Adrenal gland (tissue), 12 donors: Measurements from ENCODE around the gene GSTO2. TPM values are rescaled to one million over a fixed set of nuclear protein-coding genes. Genes with fewer than 3 reads are reported as not detected.

Source experiments
- DNase-seq, 7 donors: peaks; one replicate each; pipeline ENCODE4 v3.0.0-alpha.2; 2019 to 2020
- H3K27ac ChIP-seq, 5 donors: fragments of 200-600 bp; sonication (generic) in 4 of 5; 1 replicate in 3 of 5; 2 replicates in 2 of 5; pipeline versions ENCODE4 v1.5.1 to v1.8.0; 2016 to 2020; ENCODE audit warnings: mild to moderate bottlenecking in 1 of 5
- H3K27me3 ChIP-seq: fragments of 200-600 bp; 2 replicates; pipeline ENCODE4 v1.8.0; 2021
- H3K36me3 ChIP-seq, 2 donors: fragments of 200-600 bp; replicated peaks in 1 of 2; 1 replicate in 1 of 2; 2 replicates in 1 of 2; pipeline versions ENCODE4 v1.5.1 to v1.8.0; 2018 to 2022
- H3K4me1 ChIP-seq, 2 donors: fragments of 200-600 bp; replicated peaks in 1 of 2; 1 replicate in 1 of 2; 2 replicates in 1 of 2; pipeline versions ENCODE4 v1.5.1 to v1.8.0; 2018 to 2021
- H3K4me3 ChIP-seq, 4 donors: fragments of 200-600 bp; sonication (generic) in 3 of 4; one replicate each; pipeline ENCODE4 v1.5.1; 2016 to 2018
- H3K9me3 ChIP-seq, 3 donors: fragments of 200-600 bp; sonication (generic) in 1 of 3; replicated peaks in 1 of 3; 1 replicate in 2 of 3; 2 replicates in 1 of 3; pipeline versions ENCODE4 v1.5.1 to v1.8.0; 2016 to 2021
- POLR2A ChIP-seq, 2 donors: fragments of 450-650 bp; IDR thresholded peaks; one replicate each; pipeline ENCODE4 v1.6.1; 2017; ENCODE audit warnings: antibody characterized with exemption in 2 of 2, mild to moderate bottlenecking in 2 of 2, moderate library complexity in 1 of 2
- WGBS, 4 donors: extraction: QIAGEN DNeasy Blood & Tissue Kit in 2 of 4; methylation state at CpG; one replicate each; pipeline versions ENCODE4 v1.1.5 to v1.1.7; 2013 to 2017; 5-methylcytosine and 5-hydroxymethylcytosine counted together
- intact Hi-C, 2 donors: fragments of 100-400 bp; cut with DNase I; formaldehyde crosslinking; loops; one replicate each; pipeline versions ENCODE4 v1.14.1 to v1.15.0; 2022 to 2023
- polyA plus RNA-seq, 3 donors: library from polyadenylated mRNA; stranded (reverse); fragments of 200-250 nt in 2 of 3; fragments of 350-450 nt in 1 of 3; fragmentation: Illumina TruSeq in 1 of 3; extraction: RNeasy Lipid Tissue Mini Kit (QIAGEN cat#74804) in 1 of 3; gene quantifications; one replicate each; pipeline ENCODE4 v1.2.3, GENCODE V29; 2013 to 2014
- total RNA-seq, 9 donors: library from RNA; depleted of rRNA in 4 of 9; stranded (reverse); fragments of >200 nt in 4 of 9; fragments of 120-200 nt in 1 of 9; fragmentation: NEBNext Ultra II Directional in 1 of 9; extraction: Animal tissue kit (Norgen Biotek cat#: 25700) in 1 of 9; gene quantifications; one replicate each; pipeline versions ENCODE4 v1.1.0 to v1.2.4, GENCODE V29; 2013 to 2023
- TF ChIP-seq, protein P1 (sequence below), 6 experiments: fragments of 450-650 bp in 4 of 6; fragments of 200-600 bp in 2 of 6; sonication (generic) in 1 of 6; IDR thresholded peaks; 1 replicate in 5 of 6; 2 replicates in 1 of 6; pipeline versions ENCODE4 v1.5.1 to v1.8.0; 2016 to 2021; ENCODE audit warnings: antibody characterized with exemption in 6 of 6, mild to moderate bottlenecking in 2 of 6, moderate library complexity in 1 of 6
- donor health status: healthy with polysubstance abuse.
- donor health status: Bipolar disorder and iron deficiency.
- donor health status: DM: yes; HTN: yes; CAD: no.
- donor health status: DM: no; HTN: no; CAD: no.
- donor health status: DM: no; HTN: no; CAD: no.
- donor health status: DM: yes; HTN: yes; CAD: no.

The GSTO2 gene
- total and polyA plus RNA-seq, 12 donors: 3.7 to 15.3 (median 7.3) TPM

DNA sequence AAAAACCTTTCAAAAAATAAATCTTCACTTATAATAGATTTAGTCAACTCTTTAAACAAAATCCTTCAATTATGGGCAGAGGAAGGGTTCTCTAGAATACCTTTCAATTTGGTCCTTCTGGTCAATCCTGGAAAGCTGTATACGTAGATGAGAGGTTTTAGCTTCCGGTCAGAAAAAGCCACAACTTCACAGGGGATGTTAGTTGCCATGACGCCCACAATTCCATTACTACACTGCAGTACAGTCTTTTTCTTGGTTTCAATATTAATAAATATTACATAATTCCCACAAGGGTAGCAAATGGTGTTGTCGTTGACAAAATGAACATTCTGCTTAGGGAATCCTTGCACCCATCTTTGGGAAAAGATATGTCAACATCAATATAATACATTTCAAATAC, 38.5 kb upstream of the GSTO2 start:
- no peaks in the 10 kb centered on the region for H3K4me1 ChIP-seq

DNA sequence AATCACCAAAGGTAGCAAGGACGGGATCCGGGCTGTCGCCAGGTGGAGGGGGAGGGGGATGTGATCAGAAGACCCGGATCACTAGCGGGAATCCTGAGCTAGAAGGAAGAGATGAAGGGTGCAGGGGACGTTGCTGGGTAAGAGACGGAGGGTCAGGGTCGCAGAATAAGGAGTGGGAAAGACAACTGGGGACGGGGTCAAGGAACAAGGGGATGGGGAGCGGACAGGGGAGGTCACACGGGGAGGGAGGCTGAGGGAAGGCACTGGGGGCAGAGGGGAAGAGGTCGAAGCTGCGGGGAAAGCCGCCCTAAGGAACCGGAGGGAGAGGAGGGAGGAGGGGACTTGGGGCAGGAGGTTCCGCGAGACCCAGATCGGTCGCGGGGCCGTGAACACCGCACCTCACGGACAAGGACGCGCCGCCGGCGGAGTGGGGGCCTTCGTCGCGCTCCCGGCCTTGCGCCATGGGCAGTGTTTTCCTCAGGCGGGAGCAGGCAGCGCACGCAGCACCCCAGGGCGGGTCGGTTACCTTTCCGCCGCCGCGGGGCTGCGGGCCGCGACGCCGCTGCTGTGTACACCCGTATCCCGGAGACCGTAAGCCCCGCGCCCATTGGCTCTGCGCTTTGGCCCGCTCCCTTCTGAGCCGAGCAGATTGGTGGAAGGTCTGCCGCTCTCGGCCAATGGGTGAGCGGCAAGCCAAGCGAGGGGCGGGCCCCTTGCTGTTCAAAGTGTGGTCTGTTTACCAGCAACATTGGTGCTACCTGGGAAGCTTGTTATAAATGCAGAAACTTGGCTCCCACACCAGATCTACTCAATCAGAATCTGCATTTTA, 37.0 kb upstream of the GSTO2 start, which contains the start of gene CFAP43:
Gene CFAP43, minus strand, starts transcription at position 581 of the 829 bp plus-strand sequence. Its CDS starts 118 bp downstream, at position 463.
- no peaks in the 10 kb centered on the region for H3K36me3 ChIP-seq
- H3K4me1 ChIP-seq: no peaks in the 10 kb centered on the region
- no peaks in the 10 kb centered on the region for H3K27me3 ChIP-seq
- intact Hi-C loops: no loop called here
- peak within 1 kb of the TSS; percentile 27 to 86 (median 60) for H3K4me3 ChIP-seq
- TF ChIP-seq, protein P1, sequence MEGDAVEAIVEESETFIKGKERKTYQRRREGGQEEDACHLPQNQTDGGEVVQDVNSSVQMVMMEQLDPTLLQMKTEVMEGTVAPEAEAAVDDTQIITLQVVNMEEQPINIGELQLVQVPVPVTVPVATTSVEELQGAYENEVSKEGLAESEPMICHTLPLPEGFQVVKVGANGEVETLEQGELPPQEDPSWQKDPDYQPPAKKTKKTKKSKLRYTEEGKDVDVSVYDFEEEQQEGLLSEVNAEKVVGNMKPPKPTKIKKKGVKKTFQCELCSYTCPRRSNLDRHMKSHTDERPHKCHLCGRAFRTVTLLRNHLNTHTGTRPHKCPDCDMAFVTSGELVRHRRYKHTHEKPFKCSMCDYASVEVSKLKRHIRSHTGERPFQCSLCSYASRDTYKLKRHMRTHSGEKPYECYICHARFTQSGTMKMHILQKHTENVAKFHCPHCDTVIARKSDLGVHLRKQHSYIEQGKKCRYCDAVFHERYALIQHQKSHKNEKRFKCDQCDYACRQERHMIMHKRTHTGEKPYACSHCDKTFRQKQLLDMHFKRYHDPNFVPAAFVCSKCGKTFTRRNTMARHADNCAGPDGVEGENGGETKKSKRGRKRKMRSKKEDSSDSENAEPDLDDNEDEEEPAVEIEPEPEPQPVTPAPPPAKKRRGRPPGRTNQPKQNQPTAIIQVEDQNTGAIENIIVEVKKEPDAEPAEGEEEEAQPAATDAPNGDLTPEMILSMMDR (IDR thresholded peaks at IDR 0.05): no peak
- TF ChIP-seq POLR2A (IDR thresholded peaks at IDR 0.05): no peak
- no peaks in the 10 kb centered on the region for H3K9me3 ChIP-seq
- 0 to 1% (median 0%) methylated on average over 49 to 60 of the region's 60 CpGs for WGBS, 4 donors
- H3K27ac ChIP-seq: peak within 1 kb of the TSS in 1 of 5 donors; percentile 46
- DNase-seq: peak; percentile 98 to 100 (median 99)

More for the DNA sequence above, 38.5 kb upstream of the GSTO2 start:
- Histone ChIP-seq H3K9me3 (no peaks in the 10 kb centered on the region), H3K27me3 (no peaks in the 10 kb centered on the region), H3K4me3 (no peak overlapping the region), H3K27ac (no peak overlapping the region), H3K36me3 (no peaks in the 10 kb centered on the region)
- TF ChIP-seq, protein P1 (IDR thresholded peaks at IDR 0.05): no peak
- TF ChIP-seq POLR2A (IDR thresholded peaks at IDR 0.05): no peak
- intact Hi-C loops: no loop called here
- no peak for DNase-seq
- 79 to 85% (median 83%) methylated on average over 4 of the region's 4 CpGs for WGBS, 4 donors

DNA sequence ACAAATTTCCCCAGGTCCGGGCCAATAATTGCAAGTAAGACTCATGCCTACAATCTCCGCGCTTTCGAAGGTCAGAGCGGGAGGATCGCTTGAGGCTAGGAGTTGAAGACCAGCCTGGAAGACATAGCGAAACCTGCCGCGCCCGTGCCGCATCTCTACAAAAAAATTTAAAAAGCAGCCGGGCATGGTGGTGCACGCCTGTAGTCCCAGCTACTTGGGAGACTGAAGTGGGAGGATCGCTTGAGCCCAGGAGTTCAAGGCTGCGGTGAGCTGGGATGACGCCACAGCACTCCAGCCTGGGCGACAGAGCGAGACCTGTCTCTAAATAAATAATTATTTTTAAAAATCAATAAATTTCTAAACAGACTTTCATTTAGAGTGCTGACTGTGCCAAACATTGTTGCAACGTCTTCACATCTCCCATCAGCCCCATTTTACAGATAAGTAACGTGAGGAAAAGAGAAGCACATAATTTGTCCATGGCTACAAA, 36.3 kb upstream of the GSTO2 start:
- TF ChIP-seq, protein P1 (IDR thresholded peaks at IDR 0.05): no peak
- no peak for TF ChIP-seq POLR2A (IDR thresholded peaks at IDR 0.05)
- WGBS, 4 donors: 8 to 24% (median 13%) methylated on average over 10 to 20 of the region's 20 CpGs
- Histone ChIP-seq H3K4me3 (peak overlapping the region; percentile 27 to 86 (median 56)), H3K36me3 (no peaks in the 10 kb centered on the region), H3K9me3 (no peaks in the 10 kb centered on the region), H3K27ac (peak overlapping the region in 1 of 5 donors; percentile 46), H3K27me3 (no peaks in the 10 kb centered on the region), H3K4me1 (no peaks in the 10 kb centered on the region)
- peak in 2 of 7 donors; percentile 28 to 35 for DNase-seq
- intact Hi-C loops: no loop called here

GRCh38 chr10:104233817-104234216, 35.2 kb upstream of the GSTO2 start:
- no peaks in the 10 kb centered on the region for H3K27me3 ChIP-seq
- H3K4me3 ChIP-seq: no peak overlapping the region
- no peak for DNase-seq
- no peaks in the 10 kb centered on the region for H3K4me1 ChIP-seq
- no peaks in the 10 kb centered on the region for H3K9me3 ChIP-seq
- H3K27ac ChIP-seq: no peak overlapping the region
- TF ChIP-seq, protein P1 (IDR thresholded peaks at IDR 0.05): no peak
- TF ChIP-seq POLR2A (IDR thresholded peaks at IDR 0.05): no peak
- 83 to 89% (median 84%) methylated on average over 1 of the region's 1 CpG for WGBS, 4 donors
- intact Hi-C loops: no loop called here
- no peaks in the 10 kb centered on the region for H3K36me3 ChIP-seq
